DMS 273 (cell line): ENCODE data around the gene PDZRN4.

Experiments used
- DNase-seq: peaks from one replicate; lab custom pipeline; 2025; ENCODE audit not compliant: unreplicated experiment; lab: John Stamatoyannopoulos, UW

The PDZRN4 gene

DNA sequence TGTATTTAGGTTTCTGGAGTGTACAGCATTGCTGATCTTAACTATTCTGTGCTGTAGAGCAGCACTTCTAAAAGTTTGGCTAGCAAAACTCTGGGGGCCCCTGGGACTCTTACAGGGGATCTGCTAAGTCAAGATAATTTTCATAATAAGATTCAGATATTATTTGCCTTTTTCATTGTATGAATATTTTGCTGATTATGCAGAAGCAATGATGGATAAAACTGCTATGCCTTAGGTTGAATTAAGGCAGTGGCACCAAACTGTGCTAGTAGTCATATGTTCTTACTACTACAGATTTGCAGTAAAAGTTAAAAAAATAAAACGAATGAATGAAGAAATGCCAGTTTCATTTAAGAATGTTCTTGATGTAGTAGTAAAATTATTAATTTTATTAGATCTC, 160.1 kb downstream of the PDZRN4 start:
- no peak for DNase-seq

DNA sequence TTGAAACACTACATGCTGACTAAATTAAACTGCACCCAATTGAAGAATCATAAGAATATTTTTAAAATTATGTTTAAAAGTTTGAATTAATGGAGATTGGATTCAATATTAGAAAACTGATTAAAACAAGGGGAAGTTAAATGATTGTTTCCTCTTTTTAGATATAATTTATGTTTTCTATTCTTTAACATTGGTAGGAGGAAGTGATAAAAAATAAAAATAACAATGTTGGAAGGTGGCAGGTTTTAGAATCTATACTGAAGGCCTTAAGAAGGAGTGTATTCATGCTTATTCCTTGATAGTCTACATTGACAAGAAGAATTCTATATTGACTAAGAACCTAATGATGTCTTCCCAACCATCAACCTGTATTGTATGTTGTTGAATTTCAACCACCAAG, 168.1 kb downstream of the PDZRN4 start:
- no peak for DNase-seq

DNA sequence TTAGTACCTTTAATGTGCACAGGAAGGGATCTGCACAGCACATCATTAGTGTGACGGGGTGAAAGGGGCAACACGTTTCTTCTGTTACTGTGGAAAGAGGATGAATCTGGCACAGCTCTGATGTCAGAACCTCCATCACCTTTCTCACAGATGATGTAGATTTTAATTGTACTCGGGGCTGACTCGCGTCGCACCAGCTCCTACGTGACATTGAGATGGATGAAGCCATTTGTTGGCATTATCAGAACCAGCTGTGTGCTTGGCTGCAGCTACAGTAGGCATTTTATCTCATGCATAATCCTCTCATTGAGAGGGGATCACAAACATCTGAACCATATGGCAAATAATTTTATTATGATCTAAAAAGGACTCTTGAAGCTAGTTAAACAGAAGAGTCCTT, 173.6 kb downstream of the PDZRN4 start:
- peak; percentile 67 for DNase-seq

DNA sequence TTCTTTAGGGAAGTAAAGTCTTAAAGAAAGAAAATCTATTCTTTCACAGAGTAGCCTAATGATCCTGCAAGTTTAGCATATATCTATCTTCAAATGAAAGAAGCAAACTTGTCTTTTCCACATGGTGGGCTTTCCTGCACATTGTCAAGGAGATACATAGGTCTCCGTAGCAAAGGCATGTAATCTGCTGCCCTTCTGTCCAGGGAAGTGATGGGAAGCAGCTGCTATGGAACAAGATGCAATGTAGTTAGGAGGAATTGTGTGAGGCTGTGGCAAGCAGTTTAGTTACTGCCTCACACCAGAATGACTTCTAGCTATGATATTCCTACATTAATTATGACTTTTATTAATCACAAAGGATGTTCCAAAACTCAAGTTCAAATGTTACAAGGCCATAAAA, 174.4 kb downstream of the PDZRN4 start:
- no peak for DNase-seq

GRCh38 chr12:41362931-41363330, 174.8 kb downstream of the PDZRN4 start:
- DNase-seq, result no peak

DNA sequence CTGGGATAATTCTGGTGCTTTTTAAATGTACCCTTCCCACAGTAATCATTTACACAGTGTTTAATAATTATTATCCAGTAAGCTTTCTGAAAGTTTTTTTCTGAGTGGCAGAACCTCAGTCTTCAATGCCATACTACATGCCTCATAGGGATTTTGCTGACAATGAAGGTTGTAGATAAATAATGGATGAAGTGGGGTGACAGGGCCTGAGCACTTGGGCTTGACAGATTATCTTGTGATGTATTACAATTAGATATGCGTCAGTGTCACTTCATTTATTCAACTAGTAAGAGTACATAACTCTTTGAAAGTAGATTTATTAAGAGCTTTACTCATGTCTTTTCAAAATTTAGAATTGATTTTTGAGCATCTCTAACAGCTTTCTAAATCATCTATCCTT, 176.1 kb downstream of the PDZRN4 start:
- DNase-seq, result no peak

DNA sequence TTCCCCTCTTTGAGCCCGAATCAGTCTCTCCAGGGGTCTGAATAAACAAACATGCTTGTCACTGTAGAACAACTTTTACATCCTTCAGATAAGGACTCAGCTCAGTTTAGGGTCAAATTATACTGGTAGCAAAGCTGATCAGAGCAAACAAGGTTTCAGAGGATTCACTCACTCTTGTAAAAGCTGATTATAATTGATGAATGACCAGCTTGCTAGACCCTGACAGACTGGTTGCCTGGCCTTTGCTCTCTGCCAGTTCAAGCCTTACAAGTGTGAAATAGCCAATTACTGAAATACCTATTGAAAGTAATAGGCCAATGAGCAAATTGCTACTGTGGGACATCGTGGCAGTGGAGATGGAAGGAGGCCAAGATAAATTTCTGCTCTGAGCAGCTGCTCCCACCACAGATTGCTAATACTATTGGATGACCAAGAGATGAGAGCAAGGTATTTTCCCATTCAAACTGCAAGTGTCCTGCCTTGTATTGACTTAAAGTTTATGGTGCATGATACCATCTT, 177.6 kb downstream of the PDZRN4 start:
- peak; percentile 46 for DNase-seq

DNA sequence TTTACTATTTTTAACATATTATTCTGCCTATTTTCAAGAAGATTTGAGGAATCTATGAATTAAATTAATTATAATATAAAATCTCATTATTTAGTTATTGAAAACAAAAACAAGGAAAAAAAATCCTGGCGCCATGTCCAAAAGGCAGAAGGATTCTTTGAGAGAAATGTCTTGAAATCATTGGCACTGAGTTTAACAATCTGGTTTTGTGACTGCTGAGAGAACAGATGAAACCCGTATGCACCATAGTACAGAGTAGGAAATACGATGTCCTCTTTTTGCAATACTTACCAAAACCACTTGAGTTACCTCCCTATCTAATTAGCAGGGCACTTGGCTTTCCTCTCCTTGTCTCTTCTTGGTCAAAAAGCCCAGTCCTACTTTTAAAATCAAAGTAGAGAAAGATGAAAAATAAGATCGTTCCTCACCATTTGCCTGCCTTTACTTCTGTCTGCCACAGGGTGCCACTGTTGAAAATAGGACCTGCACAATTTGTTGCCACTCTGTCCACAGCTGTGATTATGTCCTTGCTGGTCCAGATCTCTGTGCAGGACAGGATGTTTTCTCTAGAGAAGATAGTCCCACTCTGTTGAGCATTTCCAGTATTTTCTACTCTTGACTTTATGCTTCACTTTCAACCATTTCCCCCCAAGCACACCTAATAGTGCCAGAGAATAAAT, 179.7 kb downstream of the PDZRN4 start:
- no peak for DNase-seq

GRCh38 chr12:41380878-41381277, 192.8 kb downstream of the PDZRN4 start:
- no peak for DNase-seq

DNA sequence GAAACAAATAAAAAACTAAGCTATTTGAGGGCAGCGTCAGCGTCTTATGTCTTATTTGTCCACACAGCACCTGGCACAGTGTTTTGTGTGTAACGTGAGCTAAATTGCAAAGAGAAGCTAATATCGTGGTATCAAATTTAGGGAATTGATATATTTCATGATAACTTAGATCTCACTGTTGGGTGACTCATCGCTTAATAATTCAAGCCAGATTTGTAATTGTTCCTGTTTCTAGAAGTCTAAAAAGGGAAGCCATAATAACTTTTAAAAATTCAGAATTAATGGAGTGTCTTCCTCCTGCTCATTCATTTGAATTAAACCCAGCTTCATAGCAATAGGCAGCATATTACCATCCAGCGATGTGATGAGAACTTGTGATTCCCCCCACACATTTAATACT, 214.7 kb downstream of the PDZRN4 start:
- DNase-seq, result no peak

- DNase-seq, result peak; percentile 28
Observed at GRCh38 chr12:41407232-41407799, 219.2 kb downstream of the PDZRN4 start.

DNA sequence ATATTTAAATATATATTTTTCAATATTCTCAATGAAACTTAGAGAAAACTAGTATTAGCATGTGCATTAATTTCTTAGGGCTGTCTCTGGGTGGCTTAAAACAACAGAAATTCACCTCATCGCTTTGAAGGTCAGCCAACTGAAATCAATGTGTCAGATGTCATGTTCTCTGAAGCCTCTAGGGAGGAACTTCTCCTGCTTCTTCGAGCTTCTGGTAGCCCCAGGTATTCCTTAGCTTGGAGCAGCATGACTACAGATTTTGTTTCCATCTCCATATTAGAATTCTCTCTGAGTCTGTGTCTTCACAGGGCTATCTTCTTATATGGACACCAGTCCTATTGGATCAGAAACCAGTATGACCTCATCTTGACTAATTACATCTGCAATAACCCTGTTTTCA, 221.5 kb downstream of the PDZRN4 start:
- no peak for DNase-seq

DNA sequence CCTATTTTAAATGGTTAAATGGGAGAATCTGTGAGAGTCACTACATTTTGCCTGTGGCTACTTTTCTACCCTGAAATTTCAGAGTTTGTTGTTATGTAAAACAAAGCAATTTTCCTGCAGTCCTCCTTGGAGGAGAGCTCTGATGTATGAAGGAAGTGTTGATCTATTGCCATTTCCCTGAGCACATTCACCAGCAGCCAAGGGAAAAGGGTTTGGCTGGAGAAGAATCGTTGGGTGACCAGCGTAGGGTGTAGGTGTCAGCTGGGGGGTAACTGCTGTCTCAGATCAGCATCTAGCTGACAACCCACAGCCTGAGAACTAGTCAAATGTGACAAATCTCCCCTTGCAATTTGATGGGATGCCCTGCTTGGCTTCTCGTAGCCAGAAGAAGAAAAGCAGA, 230.5 kb downstream of the PDZRN4 start:
- DNase-seq, result no peak

DNA sequence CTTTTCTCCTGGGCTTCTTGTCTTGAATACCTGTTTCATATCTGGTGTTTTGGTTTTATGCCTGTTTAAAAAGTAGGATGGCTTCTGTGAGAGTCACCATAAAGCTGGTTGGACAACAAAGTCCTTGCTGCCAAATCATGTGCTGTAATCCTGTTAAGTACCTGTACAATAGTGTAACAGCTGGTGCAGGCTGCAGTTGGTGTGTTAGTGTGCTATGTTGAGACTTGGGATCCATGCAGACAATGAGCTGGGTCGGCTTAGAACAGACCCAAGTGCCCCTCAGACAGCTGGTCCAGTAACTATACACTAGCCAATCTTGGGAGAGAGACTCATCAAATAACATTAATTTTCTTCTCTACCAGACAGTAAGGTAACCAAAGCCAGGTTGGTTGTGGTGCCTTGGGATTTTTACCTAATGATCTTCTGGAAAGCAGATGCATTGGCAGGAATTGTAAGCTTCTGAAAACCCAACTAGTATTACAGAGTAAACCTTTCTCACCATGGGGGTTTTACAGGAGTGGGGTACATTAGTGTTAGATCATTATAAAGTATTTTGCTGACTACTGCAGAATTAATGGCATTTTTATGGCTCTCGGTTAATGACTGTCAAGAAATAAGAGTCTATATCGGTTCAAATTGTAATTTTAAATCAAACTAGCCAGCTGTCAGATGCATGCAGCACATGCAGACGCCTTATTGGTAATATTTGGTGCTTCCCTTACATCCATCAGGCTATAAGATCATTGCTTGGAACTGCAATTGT, 231.2 kb downstream of the PDZRN4 start:
- peak; percentile 77 for DNase-seq

GRCh38 chr12:41424651-41425050, 236.5 kb downstream of the PDZRN4 start:
- no peak for DNase-seq

DNA sequence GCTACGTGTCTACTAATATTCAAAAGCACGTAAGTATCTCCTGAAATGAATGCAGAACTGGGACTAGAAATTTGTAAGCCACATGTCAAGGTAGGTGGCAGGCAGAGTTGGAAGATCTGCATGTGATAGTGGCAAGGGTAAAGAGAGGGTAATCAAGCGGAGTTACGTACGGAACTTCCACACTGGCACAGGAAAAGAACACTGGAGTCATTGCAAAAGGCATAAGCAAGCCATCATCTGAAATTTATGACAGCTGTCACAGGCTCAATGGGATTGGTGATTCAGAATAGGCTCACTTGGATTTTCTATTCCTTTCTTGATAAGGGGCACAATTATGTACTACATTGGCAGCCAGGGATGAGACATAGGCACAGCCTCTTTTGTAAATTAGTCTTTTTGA, 245.3 kb downstream of the PDZRN4 start:
- DNase-seq, result no peak

DNA sequence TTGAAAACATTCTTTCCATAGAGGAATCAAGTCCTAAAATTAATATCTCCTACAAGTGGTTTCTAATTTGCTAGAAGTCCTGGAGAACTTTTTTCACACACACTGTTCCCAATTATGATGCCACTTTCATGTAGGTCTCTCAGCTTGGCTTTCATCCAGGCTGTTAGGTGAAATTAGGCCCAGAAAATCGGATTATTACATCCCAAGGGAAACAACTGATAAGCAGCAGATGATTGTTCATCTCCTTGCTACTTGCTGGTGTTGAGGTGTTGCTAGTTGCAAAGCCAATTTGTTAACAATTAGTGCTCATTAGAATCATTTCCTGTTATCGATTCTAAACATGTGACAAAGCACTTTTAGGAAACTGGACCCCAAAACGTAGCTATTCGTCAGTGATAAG, 248.0 kb downstream of the PDZRN4 start:
- DNase-seq, result peak; percentile 3

DNA sequence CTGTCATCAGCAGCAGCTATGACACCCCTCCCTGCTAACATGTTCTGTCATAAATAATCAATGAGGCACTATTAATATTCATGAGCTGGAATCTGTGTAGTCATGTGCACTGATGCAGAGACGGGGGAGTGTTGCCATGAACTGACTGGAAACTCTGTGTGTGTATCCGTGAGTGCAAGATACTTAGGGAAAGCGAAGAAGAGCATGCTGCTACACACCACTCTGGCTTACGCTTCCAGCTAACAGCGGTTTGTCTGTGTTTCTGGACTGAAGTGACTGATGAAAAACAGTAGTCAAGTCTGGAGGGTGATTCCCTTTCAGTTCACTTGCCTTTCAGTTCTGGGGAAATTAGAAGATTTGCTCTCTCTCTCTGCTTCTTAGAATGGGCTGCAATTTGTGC, 249.4 kb downstream of the PDZRN4 start:
- peak; percentile 24 for DNase-seq

DNA sequence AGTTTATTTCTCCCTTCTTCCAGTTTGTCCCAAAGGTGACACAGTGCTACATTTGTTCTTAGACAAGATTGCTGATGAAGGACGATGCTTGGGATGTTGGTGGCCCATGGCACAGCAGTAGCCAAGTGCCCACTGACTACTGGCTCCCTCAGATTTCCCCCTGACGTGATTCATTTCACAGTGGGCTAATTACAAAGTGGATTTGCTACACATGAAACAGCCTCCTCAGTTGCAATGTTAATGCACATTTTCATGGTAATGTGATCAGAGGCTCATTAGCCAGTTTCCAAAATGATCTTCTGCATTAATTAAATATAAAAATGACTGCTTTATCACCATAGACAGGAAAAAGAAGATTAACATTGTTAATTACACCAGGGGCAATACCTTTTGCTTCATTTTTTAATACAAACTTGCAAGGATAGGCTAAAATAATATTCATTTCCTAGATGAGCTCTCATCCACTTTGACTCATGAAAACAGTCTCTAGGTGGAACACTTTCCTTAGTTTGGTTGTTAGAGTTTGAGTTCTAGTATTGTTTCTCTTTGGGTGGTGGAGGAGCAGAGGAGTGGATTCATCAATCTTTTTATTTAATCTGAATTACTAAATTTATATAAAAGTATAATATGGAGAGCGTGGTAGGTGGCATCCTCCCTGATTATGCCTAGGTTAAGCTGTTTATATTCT, 250.9 kb downstream of the PDZRN4 start:
- DNase-seq, result no peak

- no peak for DNase-seq
Observed at GRCh38 chr12:41439801-41440200, 251.7 kb downstream of the PDZRN4 start.

DNA sequence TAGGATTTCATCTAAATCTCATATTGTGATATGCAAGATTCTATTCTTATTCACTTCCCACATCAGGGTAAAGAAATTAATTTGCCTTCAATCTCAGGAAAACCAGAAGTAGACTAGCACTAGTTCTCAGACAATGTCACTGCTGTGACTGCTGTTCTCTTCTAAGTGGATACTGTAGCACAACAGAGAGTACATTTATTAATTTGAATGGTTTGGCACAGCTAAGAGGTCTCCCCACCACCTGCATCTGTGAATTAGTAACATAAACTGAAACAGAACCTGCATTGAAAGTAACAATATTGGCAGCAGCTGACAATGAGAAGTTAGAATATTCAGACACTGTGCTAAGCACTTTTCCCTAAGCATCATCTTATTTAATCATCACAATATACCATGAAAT, 253.1 kb downstream of the PDZRN4 start:
- no peak for DNase-seq

DNA sequence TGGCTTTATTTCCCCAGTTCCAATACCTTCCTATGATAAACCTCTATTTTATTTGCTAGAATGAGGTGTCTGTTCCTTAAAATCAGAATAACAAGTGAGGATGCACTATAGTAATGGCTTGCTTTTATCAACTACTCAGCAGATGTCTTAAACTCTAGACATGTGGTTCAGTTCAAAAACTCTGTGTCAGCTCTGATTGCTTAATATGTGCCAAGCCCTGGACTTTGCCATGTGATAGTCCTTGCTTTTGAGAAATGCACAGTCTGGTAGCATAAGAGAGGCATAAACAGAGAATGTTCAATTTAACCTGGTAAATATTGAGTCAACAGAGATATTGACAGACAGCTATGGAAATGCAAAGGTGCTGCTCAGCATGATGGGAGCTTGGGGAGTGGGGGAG, 254.8 kb downstream of the PDZRN4 start:
- no peak for DNase-seq
